Activated CD4-positive, alpha-beta T cell treated with anti-CD3 and anti-CD28 coated beads for 24 hours (primary cell): ENCODE results near the gene CDC42EP4.

Experiments used
- DNase-seq, 2 donors: peaks; one replicate each; pipeline ENCODE4 v3.0.0-alpha.2; 2020; ENCODE audit warnings: low read depth in 2 of 2

Gene CDC42EP4

GRCh38 chr17:73250851-73251640 is 60.8 kb downstream of the CDC42EP4 start:
- no peak for DNase-seq

GRCh38 chr17:73249700-73250099 is 62.1 kb downstream of the CDC42EP4 start:
- no peak for DNase-seq

DNA sequence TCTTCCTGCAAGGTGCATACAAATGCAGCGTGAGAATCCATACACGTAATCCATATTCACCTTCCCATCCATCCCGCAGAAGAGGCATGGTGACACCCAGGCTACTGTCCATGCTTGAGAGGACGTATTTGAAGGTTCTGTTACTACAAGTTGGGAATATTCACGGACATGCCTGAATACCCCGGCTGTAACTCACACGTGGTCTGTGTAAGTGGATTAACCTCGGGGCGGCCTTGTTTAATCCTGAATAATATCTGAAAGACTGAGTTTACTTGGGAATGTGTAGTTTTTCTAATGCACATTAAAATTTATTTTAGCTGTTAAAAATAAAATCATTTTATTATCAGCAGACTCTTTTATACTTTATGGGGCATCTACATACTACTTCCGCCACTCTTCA is 63.3 kb downstream of the CDC42EP4 start:
- DNase-seq, result no peak

- no peak for DNase-seq
These were observed 64.1 kb downstream of the CDC42EP4 start for GRCh38 chr17:73247726-73248125.

- no peak for DNase-seq
These were observed 71.2 kb downstream of the CDC42EP4 start for GRCh38 chr17:73240561-73240960.

DNA sequence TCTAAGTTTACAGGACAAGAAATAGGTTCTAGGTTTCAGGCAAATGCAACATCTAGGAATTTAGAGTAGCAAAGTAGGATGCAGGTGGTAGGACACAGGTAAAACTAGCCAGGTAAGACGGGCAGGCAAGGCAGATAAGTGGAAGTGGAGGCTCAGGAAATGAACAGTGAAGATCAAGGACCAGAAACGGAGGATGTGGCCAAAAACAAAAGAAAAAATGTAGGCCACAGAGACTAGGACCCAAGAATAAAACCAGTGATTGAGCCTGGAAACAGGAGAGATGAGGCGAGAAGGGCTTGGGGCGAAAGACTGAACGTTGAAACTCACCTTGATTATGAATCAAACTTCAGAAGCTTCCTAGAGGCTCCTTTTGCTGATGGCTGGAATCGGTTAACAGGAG is 74.1 kb downstream of the CDC42EP4 start:
- DNase-seq, result no peak

DNA sequence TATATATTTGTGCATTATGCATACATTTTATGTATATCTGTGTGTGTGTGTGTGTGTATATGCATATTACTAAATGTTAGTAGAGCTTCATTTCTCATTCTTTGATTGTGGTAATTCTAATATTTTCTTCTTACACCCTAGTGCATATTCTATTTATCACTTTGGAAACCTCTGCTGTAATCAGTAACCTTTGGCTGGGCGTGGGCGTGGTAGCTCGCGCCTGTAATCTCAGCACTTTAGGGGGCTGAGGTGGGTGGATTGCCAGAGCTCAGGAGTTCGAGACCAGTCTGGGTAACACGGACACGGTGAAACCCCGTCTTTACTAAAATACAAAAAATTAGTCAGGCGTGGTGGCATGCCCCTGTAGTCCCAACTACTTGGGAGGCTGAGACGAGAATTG is 77.1 kb downstream of the CDC42EP4 start:
- DNase-seq, result no peak
